Measurements from ENCODE around the gene TMPRSS4. TPM values are rescaled to one million over a fixed set of nuclear protein-coding genes. Genes with fewer than 3 reads are reported as not detected.

The TMPRSS4 gene
- total RNA-seq, 1 experiment from 2014 or later: 1.4 TPM

GRCh38 chr11:118166641-118167040 is 89.8 kb downstream of the TMPRSS4 start:
- ATAC-seq: no peak
- Mint-ChIP-seq H3K27me3 (ENCODE audit: low read depth) (peaks cover 48% of the 10 kb centered on the region), H3K36me3 (no peaks in the 10 kb centered on the region), H3K9me3 (no peaks in the 10 kb centered on the region), H3K4me1 (peaks cover 24% of the 10 kb centered on the region), H3K4me3 (no peak overlapping the region), H3K27ac (no peak overlapping the region)
- POLR2A ChIA-PET: no interaction called here
- TF ChIP-seq SMAD4 (CRISPR knock-in tag; IDR thresholded peaks at IDR 0.05) (no peak), JUN (CRISPR knock-in tag; IDR thresholded peaks at IDR 0.05) (no peak), TEAD4 (CRISPR knock-in tag; IDR thresholded peaks at IDR 0.05) (no peak), GABPB1 (CRISPR knock-in tag; IDR thresholded peaks at IDR 0.05) (no peak), TP53 (CRISPR knock-in tag; IDR thresholded peaks at IDR 0.05) (no peak), NR1H2 (CRISPR knock-in tag; IDR thresholded peaks at IDR 0.05) (no peak), NR2C2 (CRISPR knock-in tag; IDR thresholded peaks at IDR 0.05) (no peak), PRDM15 (CRISPR knock-in tag; IDR thresholded peaks at IDR 0.05) (no peak), ZNF416 (CRISPR knock-in tag; IDR thresholded peaks at IDR 0.05) (no peak), ZNF317 (CRISPR knock-in tag; IDR thresholded peaks at IDR 0.05; ENCODE audit: borderline replicate concordance, low read depth) (no peak), IRF1 (CRISPR knock-in tag; IDR thresholded peaks at IDR 0.05) (no peak), MYBL2 (CRISPR knock-in tag; IDR thresholded peaks at IDR 0.05) (no peak), NR3C1 (CRISPR knock-in tag; conservative IDR thresholded peaks at IDR 0.05; ENCODE audit: low read depth) (no peak), ZNF512 (CRISPR knock-in tag; IDR thresholded peaks at IDR 0.05; ENCODE audit: borderline replicate concordance) (no peak), E2F4 (CRISPR knock-in tag; IDR thresholded peaks at IDR 0.05; ENCODE audit: borderline replicate concordance, low read depth) (no peak), ZNF532 (CRISPR knock-in tag; IDR thresholded peaks at IDR 0.05; ENCODE audit: borderline replicate concordance) (no peak), HMGXB4 (CRISPR knock-in tag; IDR thresholded peaks at IDR 0.05) (no peak)
- no peak for DNase-seq (ENCODE audit: low spot score)
- CTCF ChIA-PET: interaction anchor here (1.0 kb wide), 2 partner anchors 10 to 32 kb away, joined by 4 to 6 read pairs; no protein-coding TSS in a partner anchor

Measured in WTC11 (cell line).